SH-SY5Y (cell line): Measurements from ENCODE around the gene MOV10L1.

Experiments used
- GATA2 ChIP-seq: IDR thresholded peaks from 2 replicates; pipeline ENCODE4 v1.6.1; 2011; ENCODE audit warnings: mild to moderate bottlenecking, low read depth, low read length
- GATA3 ChIP-seq: IDR thresholded peaks from 2 replicates; pipeline ENCODE4 v1.6.1; 2011; ENCODE audit warnings: low read depth, mild to moderate bottlenecking, low read length, moderate library complexity

DNA sequence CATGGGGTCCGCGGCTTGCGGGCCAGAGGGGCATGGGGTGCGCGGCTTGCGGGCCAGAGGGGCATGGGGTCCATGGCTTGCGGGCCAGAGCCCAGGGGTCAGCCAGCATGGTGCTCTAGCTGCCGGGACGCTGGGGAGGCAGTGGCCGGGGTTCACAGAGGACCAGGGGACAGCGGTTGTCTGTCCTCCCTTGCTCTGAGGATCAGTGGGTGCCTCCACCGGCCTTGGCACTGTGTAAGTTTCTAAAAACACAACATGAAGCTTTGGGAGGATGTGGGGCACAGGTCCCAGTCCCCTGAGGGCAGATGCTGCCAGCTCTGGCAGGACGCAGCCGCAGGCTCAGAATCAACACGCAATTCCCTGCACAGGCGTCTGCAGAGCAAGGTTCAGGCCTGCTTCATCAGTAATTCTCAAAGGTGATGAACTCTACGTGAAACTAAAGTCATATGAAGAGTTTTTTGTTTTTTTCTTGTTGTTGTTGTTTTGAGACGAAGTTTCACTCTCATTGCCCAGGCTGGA is 7.5 kb upstream of the MOV10L1 start:
- TF ChIP-seq GATA2 (no peak), GATA3 (no peak)
